A549 (cell line): ENCODE results near the gene PCDH9.

Experiments used
- CEBPB ChIP-seq, 2 experiments: fragments of >200 bp in 1 of 2; sonication (Bioruptor Twin) in 1 of 2; formaldehyde crosslinking in 1 of 2; IDR thresholded peaks; 2 replicates each; pipeline ENCODE4 v1.6.1; 2012 to 2016
- MAFK ChIP-seq: fragments of 450-650 bp; IDR thresholded peaks from 2 replicates; pipeline ENCODE4 v1.6.1; 2014; ENCODE audit not compliant: partially characterized antibody
- POLR2A ChIP-seq: IDR thresholded peaks from 2 replicates; pipeline ENCODE4 v1.6.1; 2012; ENCODE audit warnings: mild to moderate bottlenecking, low read length
- POLR2AphosphoS2 ChIP-seq: conservative IDR thresholded peaks from 2 replicates; pipeline ENCODE4 v1.6.1; 2012; ENCODE audit warnings: low read length, improper control_type of control experiment, inconsistent platforms
- TF ChIP-seq, protein P1 (sequence below): fragments of >200 bp; sonication (Bioruptor Twin); formaldehyde crosslinking; IDR thresholded peaks from 3 replicates; pipeline ENCODE4 v1.5.1; 2016
- TF ChIP-seq, protein P2 (sequence below): fragments of 200-600 bp; sonication (generic); IDR thresholded peaks from 2 replicates; pipeline ENCODE4 v1.6.1; 2016; ENCODE audit warnings: antibody characterized with exemption, mild to moderate bottlenecking, moderate library complexity

DNA sequence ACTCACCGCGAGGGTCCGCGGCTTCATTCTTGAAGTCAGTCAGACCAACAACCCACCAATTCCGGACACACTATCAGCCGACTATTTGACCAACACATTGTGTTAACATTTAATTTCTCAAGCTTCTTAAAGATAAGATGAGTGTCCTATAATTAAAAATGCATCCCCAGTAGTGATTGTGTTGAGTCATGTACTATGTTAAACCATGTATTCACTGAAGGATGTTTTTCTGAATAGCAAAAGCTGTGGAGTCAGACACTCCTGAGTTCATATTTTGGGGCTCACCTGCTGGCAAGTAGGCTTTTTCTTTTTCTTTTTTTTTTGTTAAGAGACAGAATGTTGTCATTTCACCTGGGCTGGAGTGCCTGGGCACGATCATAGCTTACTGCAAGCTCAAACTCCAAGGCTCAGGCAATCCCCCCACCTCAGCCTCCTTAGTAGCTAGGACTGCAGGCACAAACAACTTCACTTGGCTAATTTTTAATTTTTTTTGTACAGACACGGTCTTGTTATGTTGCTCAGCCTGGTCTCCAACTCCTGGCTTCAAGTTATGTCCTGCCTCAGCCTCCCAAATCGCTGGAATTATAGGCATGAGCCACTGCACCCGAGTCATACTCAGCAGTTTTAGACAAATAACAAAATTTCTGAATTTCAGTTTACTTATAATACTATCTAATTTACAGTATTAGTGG lies 606.9 kb downstream of the PCDH9 start:
- no peak for TF ChIP-seq CEBPB (IDR thresholded peaks at IDR 0.05)
- TF ChIP-seq, protein P1, sequence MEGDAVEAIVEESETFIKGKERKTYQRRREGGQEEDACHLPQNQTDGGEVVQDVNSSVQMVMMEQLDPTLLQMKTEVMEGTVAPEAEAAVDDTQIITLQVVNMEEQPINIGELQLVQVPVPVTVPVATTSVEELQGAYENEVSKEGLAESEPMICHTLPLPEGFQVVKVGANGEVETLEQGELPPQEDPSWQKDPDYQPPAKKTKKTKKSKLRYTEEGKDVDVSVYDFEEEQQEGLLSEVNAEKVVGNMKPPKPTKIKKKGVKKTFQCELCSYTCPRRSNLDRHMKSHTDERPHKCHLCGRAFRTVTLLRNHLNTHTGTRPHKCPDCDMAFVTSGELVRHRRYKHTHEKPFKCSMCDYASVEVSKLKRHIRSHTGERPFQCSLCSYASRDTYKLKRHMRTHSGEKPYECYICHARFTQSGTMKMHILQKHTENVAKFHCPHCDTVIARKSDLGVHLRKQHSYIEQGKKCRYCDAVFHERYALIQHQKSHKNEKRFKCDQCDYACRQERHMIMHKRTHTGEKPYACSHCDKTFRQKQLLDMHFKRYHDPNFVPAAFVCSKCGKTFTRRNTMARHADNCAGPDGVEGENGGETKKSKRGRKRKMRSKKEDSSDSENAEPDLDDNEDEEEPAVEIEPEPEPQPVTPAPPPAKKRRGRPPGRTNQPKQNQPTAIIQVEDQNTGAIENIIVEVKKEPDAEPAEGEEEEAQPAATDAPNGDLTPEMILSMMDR, result no peak
- TF ChIP-seq POLR2A, result no peak
- TF ChIP-seq, protein P2, sequence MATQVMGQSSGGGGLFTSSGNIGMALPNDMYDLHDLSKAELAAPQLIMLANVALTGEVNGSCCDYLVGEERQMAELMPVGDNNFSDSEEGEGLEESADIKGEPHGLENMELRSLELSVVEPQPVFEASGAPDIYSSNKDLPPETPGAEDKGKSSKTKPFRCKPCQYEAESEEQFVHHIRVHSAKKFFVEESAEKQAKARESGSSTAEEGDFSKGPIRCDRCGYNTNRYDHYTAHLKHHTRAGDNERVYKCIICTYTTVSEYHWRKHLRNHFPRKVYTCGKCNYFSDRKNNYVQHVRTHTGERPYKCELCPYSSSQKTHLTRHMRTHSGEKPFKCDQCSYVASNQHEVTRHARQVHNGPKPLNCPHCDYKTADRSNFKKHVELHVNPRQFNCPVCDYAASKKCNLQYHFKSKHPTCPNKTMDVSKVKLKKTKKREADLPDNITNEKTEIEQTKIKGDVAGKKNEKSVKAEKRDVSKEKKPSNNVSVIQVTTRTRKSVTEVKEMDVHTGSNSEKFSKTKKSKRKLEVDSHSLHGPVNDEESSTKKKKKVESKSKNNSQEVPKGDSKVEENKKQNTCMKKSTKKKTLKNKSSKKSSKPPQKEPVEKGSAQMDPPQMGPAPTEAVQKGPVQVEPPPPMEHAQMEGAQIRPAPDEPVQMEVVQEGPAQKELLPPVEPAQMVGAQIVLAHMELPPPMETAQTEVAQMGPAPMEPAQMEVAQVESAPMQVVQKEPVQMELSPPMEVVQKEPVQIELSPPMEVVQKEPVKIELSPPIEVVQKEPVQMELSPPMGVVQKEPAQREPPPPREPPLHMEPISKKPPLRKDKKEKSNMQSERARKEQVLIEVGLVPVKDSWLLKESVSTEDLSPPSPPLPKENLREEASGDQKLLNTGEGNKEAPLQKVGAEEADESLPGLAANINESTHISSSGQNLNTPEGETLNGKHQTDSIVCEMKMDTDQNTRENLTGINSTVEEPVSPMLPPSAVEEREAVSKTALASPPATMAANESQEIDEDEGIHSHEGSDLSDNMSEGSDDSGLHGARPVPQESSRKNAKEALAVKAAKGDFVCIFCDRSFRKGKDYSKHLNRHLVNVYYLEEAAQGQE, result no peak
- no peak for TF ChIP-seq MAFK
- TF ChIP-seq POLR2AphosphoS2, result no peak
